DOHH2 (cell line): Measurements from ENCODE around the gene PGF.

ENCODE experiments used
- EZH2phosphoT487 ChIP-seq: fragments of 200-600 bp; sonication (generic); IDR thresholded peaks from 2 replicates; pipeline ENCODE4 v1.6.1; 2017; ENCODE audit warnings: borderline replicate concordance, mild to moderate bottlenecking, antibody characterized with exemption, low read length, moderate library complexity, mixed read lengths
- TF ChIP-seq, protein P1 (sequence below): fragments of 200-600 bp; sonication (generic); IDR thresholded peaks from one replicate; pipeline ENCODE4 v1.5.1; 2014; ENCODE audit warnings: antibody characterized with exemption, mild to moderate bottlenecking, low read depth, low read length; ENCODE audit not compliant: poor library complexity, severe bottlenecking

DNA sequence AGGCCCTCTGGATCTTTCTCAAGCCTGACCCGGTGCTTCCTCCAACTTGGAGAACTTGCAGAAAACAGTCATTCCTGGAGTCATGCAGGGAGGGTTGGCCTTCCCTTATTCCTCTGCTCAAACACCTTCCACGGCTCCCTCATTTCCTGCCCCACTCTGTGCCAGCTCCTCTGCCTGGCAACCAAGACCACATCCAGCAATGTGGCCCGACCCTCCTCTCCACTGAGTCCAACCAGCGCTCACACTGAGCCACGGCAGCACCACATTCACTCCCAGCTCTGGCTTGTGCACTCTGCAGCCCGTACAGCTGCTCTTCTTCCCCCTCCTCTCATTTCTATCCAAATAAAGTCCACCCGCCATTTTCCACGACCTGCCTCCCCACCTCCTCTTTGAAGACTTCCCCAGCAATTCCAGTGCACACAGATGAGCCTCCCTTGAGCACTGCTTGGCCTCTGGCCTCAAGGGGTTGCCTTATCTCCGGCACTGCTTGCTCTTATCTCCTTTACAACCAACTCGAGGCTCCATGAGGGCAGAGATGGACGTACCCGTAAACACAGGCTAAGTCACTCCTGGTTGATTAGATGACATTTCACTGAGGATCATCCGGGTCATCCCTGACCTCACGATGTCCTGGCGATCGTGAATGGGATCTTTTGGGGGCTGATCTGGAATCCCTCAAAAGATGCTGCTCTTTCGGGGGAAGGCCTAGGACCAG is 5.4 kb downstream of the PGF start:
- TF ChIP-seq, protein P1, sequence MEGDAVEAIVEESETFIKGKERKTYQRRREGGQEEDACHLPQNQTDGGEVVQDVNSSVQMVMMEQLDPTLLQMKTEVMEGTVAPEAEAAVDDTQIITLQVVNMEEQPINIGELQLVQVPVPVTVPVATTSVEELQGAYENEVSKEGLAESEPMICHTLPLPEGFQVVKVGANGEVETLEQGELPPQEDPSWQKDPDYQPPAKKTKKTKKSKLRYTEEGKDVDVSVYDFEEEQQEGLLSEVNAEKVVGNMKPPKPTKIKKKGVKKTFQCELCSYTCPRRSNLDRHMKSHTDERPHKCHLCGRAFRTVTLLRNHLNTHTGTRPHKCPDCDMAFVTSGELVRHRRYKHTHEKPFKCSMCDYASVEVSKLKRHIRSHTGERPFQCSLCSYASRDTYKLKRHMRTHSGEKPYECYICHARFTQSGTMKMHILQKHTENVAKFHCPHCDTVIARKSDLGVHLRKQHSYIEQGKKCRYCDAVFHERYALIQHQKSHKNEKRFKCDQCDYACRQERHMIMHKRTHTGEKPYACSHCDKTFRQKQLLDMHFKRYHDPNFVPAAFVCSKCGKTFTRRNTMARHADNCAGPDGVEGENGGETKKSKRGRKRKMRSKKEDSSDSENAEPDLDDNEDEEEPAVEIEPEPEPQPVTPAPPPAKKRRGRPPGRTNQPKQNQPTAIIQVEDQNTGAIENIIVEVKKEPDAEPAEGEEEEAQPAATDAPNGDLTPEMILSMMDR: no peak
- no peak for TF ChIP-seq EZH2phosphoT487
